ENCODE data around the gene SYTL2. TPM values are rescaled to one million over a fixed set of nuclear protein-coding genes. Genes with fewer than 3 reads are reported as not detected.

The SYTL2 gene
- total and polyA plus RNA-seq, 9 donors, result 50.8 to 99.5 (median 61.2) TPM

DNA sequence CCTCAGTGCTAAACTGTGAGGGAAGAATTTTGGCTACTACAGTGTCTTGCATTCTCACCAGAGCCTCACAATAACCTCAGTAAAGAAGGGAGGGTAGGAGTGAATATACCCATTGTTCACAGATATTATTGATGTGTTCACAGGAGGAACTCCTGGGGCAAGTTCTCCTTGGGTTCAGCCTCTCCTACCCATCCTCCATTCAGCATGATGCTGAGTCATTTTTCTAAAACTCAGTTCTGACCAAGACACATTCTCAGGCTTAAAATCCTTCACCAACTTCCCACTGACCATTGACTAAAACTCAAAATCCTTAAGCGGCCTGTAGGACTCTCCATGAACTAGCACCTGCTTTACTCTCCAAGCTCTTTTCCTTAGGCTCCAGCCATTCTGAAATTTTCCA lies 48.7 kb downstream of the SYTL2 start:
- no peaks in the 10 kb centered on the region for H3K27me3 ChIP-seq (ENCODE audit: control insufficient read depth, insufficient read depth, low read length)
- no peak for DNase-seq
- 72% methylated on average over 1 of the region's 1 CpG for WGBS (ENCODE audit: insufficient coverage)

GRCh38 chr11:85759915-85760314 lies 51.0 kb downstream of the SYTL2 start:
- DNase-seq, result no peak
- no peaks in the 10 kb centered on the region for H3K36me3 ChIP-seq (ENCODE audit: control insufficient read depth, insufficient read depth, low read length)
- no peak overlapping the region for H3K27ac ChIP-seq (ENCODE audit: low read length)
- no peaks in the 10 kb centered on the region for H3K9me3 ChIP-seq (replicated peaks; ENCODE audit: control insufficient read depth, low read depth, low read length)
- peaks cover 2% of the 10 kb centered on the region for H3K4me1 ChIP-seq (ENCODE audit: control insufficient read depth, insufficient read depth, low read length)
- no peak overlapping the region for H3K4me3 ChIP-seq (ENCODE audit: low read length)
- no peaks in the 10 kb centered on the region for H3K27me3 ChIP-seq (ENCODE audit: control insufficient read depth, insufficient read depth, low read length)
- WGBS (ENCODE audit: insufficient coverage), result no CpG with 5 or more reads among the region's 2 CpGs

More for the DNA sequence above, 48.7 kb downstream of the SYTL2 start:
- Histone ChIP-seq H3K9me3 (replicated peaks; ENCODE audit: control insufficient read depth, low read depth, low read length) (no peaks in the 10 kb centered on the region), H3K4me3 (ENCODE audit: low read length) (no peak overlapping the region), H3K27ac (ENCODE audit: low read length) (no peak overlapping the region), H3K4me1 (ENCODE audit: control insufficient read depth, insufficient read depth, low read length) (peaks cover 2% of the 10 kb centered on the region), H3K36me3 (ENCODE audit: control insufficient read depth, insufficient read depth, low read length) (no peaks in the 10 kb centered on the region)

GRCh38 chr11:85758480-85759039 lies 52.4 kb downstream of the SYTL2 start:
- Histone ChIP-seq H3K4me1 (ENCODE audit: control insufficient read depth, insufficient read depth, low read length) (peaks cover 2% of the 10 kb centered on the region), H3K9me3 (replicated peaks; ENCODE audit: control insufficient read depth, low read depth, low read length) (no peaks in the 10 kb centered on the region), H3K27ac (ENCODE audit: low read length) (no peak overlapping the region), H3K36me3 (ENCODE audit: control insufficient read depth, insufficient read depth, low read length) (no peaks in the 10 kb centered on the region), H3K4me3 (ENCODE audit: low read length) (no peak overlapping the region), H3K27me3 (ENCODE audit: control insufficient read depth, insufficient read depth, low read length) (no peaks in the 10 kb centered on the region)
- no CpG with 5 or more reads among the region's 1 CpG for WGBS (ENCODE audit: insufficient coverage)
- DNase-seq, result no peak

DNA sequence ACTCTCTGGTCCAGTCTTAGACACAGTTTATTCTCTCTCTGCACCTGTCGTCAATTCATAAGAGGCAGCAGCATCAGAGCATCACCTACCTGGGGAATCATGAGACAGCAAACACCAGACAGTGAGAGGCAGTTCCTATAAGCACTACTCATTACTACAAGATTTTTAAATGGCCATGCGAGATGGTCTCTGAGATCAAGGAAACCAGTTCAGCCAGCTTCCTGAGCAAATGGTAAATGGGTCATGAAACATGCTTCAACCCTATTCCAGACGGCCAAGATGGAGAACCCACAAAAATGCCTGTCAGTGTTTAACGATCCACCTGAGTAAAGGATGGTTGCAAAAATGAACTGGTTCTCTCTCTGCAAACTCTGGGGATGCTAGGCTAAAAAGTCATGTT lies 52.9 kb downstream of the SYTL2 start:
- no peaks in the 10 kb centered on the region for H3K36me3 ChIP-seq (ENCODE audit: control insufficient read depth, insufficient read depth, low read length)
- H3K4me3 ChIP-seq (ENCODE audit: low read length), result no peak overlapping the region
- WGBS (ENCODE audit: insufficient coverage), result 76% methylated on average over 3 of the region's 4 CpGs
- H3K4me1 ChIP-seq (ENCODE audit: control insufficient read depth, insufficient read depth, low read length), result peaks cover 2% of the 10 kb centered on the region
- H3K9me3 ChIP-seq (replicated peaks; ENCODE audit: control insufficient read depth, low read depth, low read length), result no peaks in the 10 kb centered on the region
- no peak for DNase-seq
- H3K27me3 ChIP-seq (ENCODE audit: control insufficient read depth, insufficient read depth, low read length), result no peaks in the 10 kb centered on the region
- H3K27ac ChIP-seq (ENCODE audit: low read length), result no peak overlapping the region

DNA sequence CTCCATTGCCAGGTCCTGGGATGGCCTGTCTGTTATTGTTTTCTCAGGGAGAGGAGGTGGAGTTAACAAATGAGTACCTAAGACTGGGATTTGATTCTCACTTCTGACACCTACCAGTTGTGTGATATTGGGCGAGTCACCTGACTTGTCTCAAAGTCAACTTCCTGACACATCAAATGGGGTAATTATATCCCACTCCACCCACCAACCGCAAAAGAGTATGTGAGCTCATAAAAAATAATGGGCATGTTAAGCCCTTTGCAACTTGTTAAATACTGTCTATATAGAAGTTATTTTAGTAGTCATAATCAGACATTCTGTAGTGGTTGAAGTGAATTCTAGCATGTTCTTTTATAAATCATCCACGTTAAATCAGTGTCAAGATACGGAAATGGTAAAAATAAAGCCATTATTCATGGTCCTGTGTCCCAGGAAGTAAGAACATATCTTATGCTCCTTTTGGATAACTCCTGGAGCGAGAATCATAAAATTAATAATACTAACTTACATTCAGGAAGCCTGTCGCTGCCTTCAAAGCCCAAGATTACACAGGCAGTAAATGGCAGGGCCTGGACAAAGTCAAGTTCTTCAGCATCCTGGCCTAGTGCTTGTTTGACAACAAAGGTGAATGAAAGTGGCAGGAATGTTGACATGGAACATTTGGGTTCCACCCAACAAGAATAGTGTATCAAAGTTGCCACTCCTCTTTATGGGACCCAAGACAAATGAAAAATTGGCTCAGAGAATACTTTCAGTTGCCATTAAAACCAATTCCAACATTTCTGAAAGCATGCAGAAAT lies 54.3 kb downstream of the SYTL2 start:
- DNase-seq, result no peak
- WGBS (ENCODE audit: insufficient coverage), result no CpG with 5 or more reads among the region's 6 CpGs
- Histone ChIP-seq H3K4me3 (ENCODE audit: low read length) (no peak overlapping the region), H3K4me1 (ENCODE audit: control insufficient read depth, insufficient read depth, low read length) (peaks cover 5% of the 10 kb centered on the region), H3K27me3 (ENCODE audit: control insufficient read depth, insufficient read depth, low read length) (no peaks in the 10 kb centered on the region), H3K36me3 (ENCODE audit: control insufficient read depth, insufficient read depth, low read length) (no peaks in the 10 kb centered on the region), H3K9me3 (replicated peaks; ENCODE audit: control insufficient read depth, low read depth, low read length) (no peaks in the 10 kb centered on the region), H3K27ac (ENCODE audit: low read length) (no peak overlapping the region)

- H3K27ac ChIP-seq (ENCODE audit: low read length), result no peak overlapping the region
- no peak for DNase-seq
- no peaks in the 10 kb centered on the region for H3K27me3 ChIP-seq (ENCODE audit: control insufficient read depth, insufficient read depth, low read length)
- no peaks in the 10 kb centered on the region for H3K36me3 ChIP-seq (ENCODE audit: control insufficient read depth, insufficient read depth, low read length)
- H3K4me3 ChIP-seq (ENCODE audit: low read length), result no peak overlapping the region
- no peaks in the 10 kb centered on the region for H3K9me3 ChIP-seq (replicated peaks; ENCODE audit: control insufficient read depth, low read depth, low read length)
- no CpG with 5 or more reads among the region's 1 CpG for WGBS (ENCODE audit: insufficient coverage)
- H3K4me1 ChIP-seq (ENCODE audit: control insufficient read depth, insufficient read depth, low read length), result peaks cover 3% of the 10 kb centered on the region
Observed at GRCh38 chr11:85755701-85756100, 55.2 kb downstream of the SYTL2 start.

DNA sequence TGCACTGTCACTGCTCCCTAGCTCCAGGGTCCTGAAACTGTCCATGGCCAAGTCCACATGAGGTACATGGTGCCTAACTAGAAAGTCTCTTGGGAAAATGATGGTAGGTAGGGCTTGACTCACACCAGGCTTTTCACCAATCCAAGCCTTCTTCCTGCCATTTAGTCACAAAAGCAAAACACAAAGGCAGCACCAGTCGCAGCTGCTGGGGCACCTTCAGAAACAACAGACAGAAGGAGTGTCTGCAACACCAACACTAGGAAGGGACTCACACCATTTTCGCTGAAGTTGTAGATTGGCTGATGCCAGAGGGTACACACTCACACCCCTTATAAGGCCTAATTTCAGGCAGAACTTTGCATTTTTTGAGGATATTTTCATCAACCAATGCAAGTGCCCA lies 55.7 kb downstream of the SYTL2 start:
- no CpG with 5 or more reads among the region's 2 CpGs for WGBS (ENCODE audit: insufficient coverage)
- H3K27ac ChIP-seq (ENCODE audit: low read length), result no peak overlapping the region
- no peaks in the 10 kb centered on the region for H3K27me3 ChIP-seq (ENCODE audit: control insufficient read depth, insufficient read depth, low read length)
- peaks cover 6% of the 10 kb centered on the region for H3K4me1 ChIP-seq (ENCODE audit: control insufficient read depth, insufficient read depth, low read length)
- DNase-seq, result no peak
- H3K9me3 ChIP-seq (replicated peaks; ENCODE audit: control insufficient read depth, low read depth, low read length), result no peaks in the 10 kb centered on the region
- H3K4me3 ChIP-seq (ENCODE audit: low read length), result no peak overlapping the region
- H3K36me3 ChIP-seq (ENCODE audit: control insufficient read depth, insufficient read depth, low read length), result no peaks in the 10 kb centered on the region

DNA sequence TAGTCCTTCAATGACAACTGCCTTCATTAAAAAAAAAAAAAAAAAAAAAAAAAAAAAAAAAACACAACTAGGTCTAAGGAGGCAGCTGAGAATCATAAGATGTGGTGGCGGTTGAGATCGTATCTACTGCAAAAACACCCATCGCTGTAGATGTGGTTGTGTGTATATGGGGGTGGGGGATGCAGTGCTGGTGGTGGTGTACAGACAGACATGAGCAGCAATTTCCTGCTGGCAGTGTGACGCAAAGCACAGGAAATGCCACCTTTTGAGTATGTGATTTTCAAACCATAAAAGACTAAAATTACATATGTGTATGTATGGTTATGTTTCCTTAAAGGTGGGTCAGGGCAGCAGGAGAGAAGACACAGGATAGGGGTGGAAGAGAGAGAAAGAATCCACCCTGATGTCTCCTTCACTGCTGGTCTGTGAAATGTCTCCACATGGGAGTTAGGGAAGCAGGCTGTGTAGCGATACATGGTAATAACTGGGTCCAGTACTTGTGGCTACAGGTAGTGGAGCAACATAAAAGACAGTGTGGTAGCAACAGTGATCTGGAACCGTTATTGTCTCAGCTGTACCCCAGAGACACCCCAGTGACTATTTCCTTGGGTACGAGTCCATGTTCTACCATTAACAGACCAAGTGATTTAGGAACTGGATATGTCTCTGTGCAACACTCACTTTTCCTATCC lies 57.9 kb downstream of the SYTL2 start:
- no peak for DNase-seq
- H3K4me3 ChIP-seq (ENCODE audit: low read length), result no peak overlapping the region
- H3K36me3 ChIP-seq (ENCODE audit: control insufficient read depth, insufficient read depth, low read length), result no peaks in the 10 kb centered on the region
- H3K4me1 ChIP-seq (ENCODE audit: control insufficient read depth, insufficient read depth, low read length), result peaks cover 6% of the 10 kb centered on the region
- 90% methylated on average over 4 of the region's 7 CpGs for WGBS (ENCODE audit: insufficient coverage)
- no peaks in the 10 kb centered on the region for H3K9me3 ChIP-seq (replicated peaks; ENCODE audit: control insufficient read depth, low read depth, low read length)
- H3K27ac ChIP-seq (ENCODE audit: low read length), result no peak overlapping the region
- no peaks in the 10 kb centered on the region for H3K27me3 ChIP-seq (ENCODE audit: control insufficient read depth, insufficient read depth, low read length)

DNA sequence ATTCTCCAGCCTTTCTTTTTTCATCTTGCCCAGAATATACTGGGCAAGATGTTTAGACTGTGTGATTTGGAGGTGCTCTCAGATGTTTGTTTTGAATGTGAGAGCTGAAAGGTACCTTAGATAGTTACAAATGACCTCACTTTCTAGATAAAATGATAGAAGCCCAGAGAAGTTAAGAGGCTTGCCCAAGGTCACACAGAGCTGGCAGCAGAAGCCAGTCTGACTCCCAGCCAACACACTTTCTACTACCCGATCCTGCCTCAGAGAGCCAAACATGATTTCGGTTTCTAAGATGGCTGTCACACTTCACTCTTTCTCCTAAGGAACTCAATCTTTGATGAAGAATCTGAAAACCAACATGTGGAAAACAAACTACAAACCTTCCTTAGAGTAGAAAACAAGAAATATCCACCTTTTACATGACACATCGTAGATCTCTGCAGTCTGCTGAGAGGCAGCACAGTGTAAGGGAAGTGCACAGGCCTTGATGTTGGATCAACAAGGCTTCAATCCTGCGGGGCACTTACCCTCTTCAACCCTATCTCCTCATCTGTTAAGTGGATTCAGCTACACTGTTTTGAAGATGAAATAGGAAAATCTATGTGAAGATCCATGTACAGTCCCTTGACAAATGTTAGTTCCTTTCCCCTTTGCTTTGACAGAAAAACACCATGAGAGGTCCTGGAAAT lies 58.6 kb downstream of the SYTL2 start:
- DNase-seq, result no peak
- no peak overlapping the region for H3K4me3 ChIP-seq (ENCODE audit: low read length)
- no peaks in the 10 kb centered on the region for H3K36me3 ChIP-seq (ENCODE audit: control insufficient read depth, insufficient read depth, low read length)
- 50% methylated on average over 1 of the region's 4 CpGs for WGBS (ENCODE audit: insufficient coverage)
- no peaks in the 10 kb centered on the region for H3K9me3 ChIP-seq (replicated peaks; ENCODE audit: control insufficient read depth, low read depth, low read length)
- no peak overlapping the region for H3K27ac ChIP-seq (ENCODE audit: low read length)
- peaks cover 6% of the 10 kb centered on the region for H3K4me1 ChIP-seq (ENCODE audit: control insufficient read depth, insufficient read depth, low read length)
- H3K27me3 ChIP-seq (ENCODE audit: control insufficient read depth, insufficient read depth, low read length), result no peaks in the 10 kb centered on the region

- peaks cover 6% of the 10 kb centered on the region for H3K4me1 ChIP-seq (ENCODE audit: control insufficient read depth, insufficient read depth, low read length)
- DNase-seq, result no peak
- H3K27ac ChIP-seq (ENCODE audit: low read length), result no peak overlapping the region
- H3K9me3 ChIP-seq (replicated peaks; ENCODE audit: control insufficient read depth, low read depth, low read length), result no peaks in the 10 kb centered on the region
- no peaks in the 10 kb centered on the region for H3K36me3 ChIP-seq (ENCODE audit: control insufficient read depth, insufficient read depth, low read length)
- no peak overlapping the region for H3K4me3 ChIP-seq (ENCODE audit: low read length)
- H3K27me3 ChIP-seq (ENCODE audit: control insufficient read depth, insufficient read depth, low read length), result no peaks in the 10 kb centered on the region
Observed at GRCh38 chr11:85751724-85752123, 59.2 kb downstream of the SYTL2 start.
